Measurements from ENCODE around the gene RDX. TPM values are rescaled to one million over a fixed set of nuclear protein-coding genes. Genes with fewer than 3 reads are reported as not detected.

Gene RDX
- total RNA-seq, 1 experiment from 2014 or later, result 250 TPM

- Histone ChIP-seq H3K4me1 (no peaks in the 10 kb centered on the region; the same call in 1 of the 2 replicates), H3K36me3 (ENCODE audit: control insufficient read depth, insufficient read depth, low read length) (no peaks in the 10 kb centered on the region), H3K9me3 (no peaks in the 10 kb centered on the region), H3K4me3 (ENCODE audit: low read depth, low read length) (no peak overlapping the region), H3K27me3 (replicated peaks; ENCODE audit: control insufficient read depth, insufficient read depth, low read length) (no peaks in the 10 kb centered on the region)
- intact Hi-C loops (cut with micrococcal nuclease; ENCODE audit: unreplicated experiment), result loop anchor here (10.0 kb wide), 1 partner anchor 358 kb away; no protein-coding TSS in a partner anchor
- Mint-ChIP-seq H3K36me3 (ENCODE audit: insufficient read depth, unreplicated experiment) (peaks cover 12% of the 10 kb centered on the region), H3K4me3 (ENCODE audit: unreplicated experiment) (no peak overlapping the region), H3K27ac (ENCODE audit: unreplicated experiment) (no peak overlapping the region), H3K9me3 (ENCODE audit: unreplicated experiment) (no peaks in the 10 kb centered on the region), H3K27me3 (ENCODE audit: insufficient read depth, unreplicated experiment) (no peaks in the 10 kb centered on the region), H3K4me1 (ENCODE audit: low read depth, unreplicated experiment) (peaks cover 11% of the 10 kb centered on the region)
- ChIA-PET POLR2A (no interaction called here), CTCF (no interaction called here)
- BruUV-seq (replicated peaks), result no TSS peak
- no peak for DNase-seq
- no peak for TF ChIP-seq CTCF (IDR thresholded peaks at IDR 0.05; ENCODE audit: insufficient read depth in 1 of 2, low read depth in 1 of 2, low read length in 1 of 2, severe bottlenecking in 1 of 2, unreplicated experiment in 1 of 2)
Measured at GRCh38 chr11:110207123-110207522, 89.3 kb downstream of the RDX start.

- CTCF ChIA-PET, result interaction anchor here (0.8 to 2.1 kb wide), 17 partner anchors 20 to 246 kb away, joined by 3 to 39 read pairs (median 6); partner anchors contain the start of gene FDX1
- H3K9me3 Mint-ChIP-seq (ENCODE audit: unreplicated experiment), result no peaks in the 10 kb centered on the region
- intact Hi-C loops (cut with micrococcal nuclease; ENCODE audit: unreplicated experiment), result loop anchor here (1.0 to 10.0 kb wide), 8 partner anchors 48 to 1245 kb away; no protein-coding TSS in a partner anchor
Measured at GRCh38 chr11:110200836-110201235, 95.6 kb downstream of the RDX start.

DNA sequence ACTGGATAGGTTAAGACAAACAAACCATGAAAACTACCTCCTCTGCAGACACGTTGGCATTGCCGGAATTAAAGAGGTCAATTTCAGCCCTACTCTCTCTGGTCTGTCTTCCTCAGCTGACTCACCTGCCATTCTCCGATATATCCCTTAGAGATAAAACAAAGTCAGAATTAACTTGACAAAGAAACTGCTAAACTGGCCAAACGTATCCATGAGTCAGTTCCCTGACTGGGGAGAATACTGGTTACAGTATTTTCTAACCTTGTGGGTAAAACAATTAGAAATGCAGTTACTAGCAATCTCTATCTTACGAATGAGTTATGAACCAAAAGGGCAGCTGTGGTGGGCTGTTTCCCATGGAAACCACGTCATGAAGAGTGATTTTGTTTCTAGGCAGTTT lies 96.2 kb downstream of the RDX start:
- Histone ChIP-seq H3K27me3 (replicated peaks; ENCODE audit: control insufficient read depth, insufficient read depth, low read length) (no peaks in the 10 kb centered on the region), H3K4me1 (peaks cover 21% of the 10 kb centered on the region), H3K9me3 (no peaks in the 10 kb centered on the region), H3K4me3 (ENCODE audit: low read depth, low read length) (no peak overlapping the region), H3K36me3 (ENCODE audit: control insufficient read depth, insufficient read depth, low read length) (no peaks in the 10 kb centered on the region)
- Mint-ChIP-seq H3K27ac (ENCODE audit: unreplicated experiment) (no peak overlapping the region), H3K4me3 (ENCODE audit: unreplicated experiment) (no peak overlapping the region), H3K9me3 (ENCODE audit: unreplicated experiment) (no peaks in the 10 kb centered on the region), H3K27me3 (ENCODE audit: insufficient read depth, unreplicated experiment) (no peaks in the 10 kb centered on the region), H3K4me1 (ENCODE audit: low read depth, unreplicated experiment) (peaks cover 29% of the 10 kb centered on the region), H3K36me3 (ENCODE audit: insufficient read depth, unreplicated experiment) (peaks cover 10% of the 10 kb centered on the region)
- intact Hi-C loops (cut with micrococcal nuclease; ENCODE audit: unreplicated experiment), result loop anchor here (10.0 kb wide), 1 partner anchor 365 kb away; no protein-coding TSS in a partner anchor
- ChIA-PET POLR2A (no interaction called here), CTCF (interaction anchor here (1.3 to 2.1 kb wide), 4 partner anchors 25 to 177 kb away, joined by 4 to 39 read pairs (median 10); no protein-coding TSS in a partner anchor)
- no peak for TF ChIP-seq CTCF (IDR thresholded peaks at IDR 0.05; ENCODE audit: insufficient read depth in 1 of 2, low read depth in 1 of 2, low read length in 1 of 2, severe bottlenecking in 1 of 2, unreplicated experiment in 1 of 2)
- DNase-seq, result no peak
- no TSS peak for BruUV-seq (replicated peaks)

More at GRCh38 chr11:110200836-110201235, 95.6 kb downstream of the RDX start:
- no peaks in the 10 kb centered on the region for H3K27me3 ChIP-seq (replicated peaks; ENCODE audit: control insufficient read depth, insufficient read depth, low read length)
- Mint-ChIP-seq H3K27me3 (ENCODE audit: insufficient read depth, unreplicated experiment) (no peaks in the 10 kb centered on the region), H3K27ac (ENCODE audit: unreplicated experiment) (no peak overlapping the region), H3K4me1 (ENCODE audit: low read depth, unreplicated experiment) (peaks cover 25% of the 10 kb centered on the region), H3K4me3 (ENCODE audit: unreplicated experiment) (no peak overlapping the region), H3K36me3 (ENCODE audit: insufficient read depth, unreplicated experiment) (peaks cover 10% of the 10 kb centered on the region)
- DNase-seq, result no peak
- no peaks in the 10 kb centered on the region for H3K36me3 ChIP-seq (ENCODE audit: control insufficient read depth, insufficient read depth, low read length)
- peaks cover 17% of the 10 kb centered on the region for H3K4me1 ChIP-seq
- no peak for TF ChIP-seq CTCF (IDR thresholded peaks at IDR 0.05; ENCODE audit: insufficient read depth in 1 of 2, low read depth in 1 of 2, low read length in 1 of 2, severe bottlenecking in 1 of 2, unreplicated experiment in 1 of 2)
- no TSS peak for BruUV-seq (replicated peaks)
- H3K9me3 ChIP-seq, result no peaks in the 10 kb centered on the region
- H3K4me3 ChIP-seq (ENCODE audit: low read depth, low read length), result no peak overlapping the region
- POLR2A ChIA-PET, result interaction anchor here (0.6 kb wide), 1 partner anchor 125 kb away, joined by 7 read pairs; no protein-coding TSS in a partner anchor
